SU-DHL-6 (cell line): ENCODE measurements around the gene SLC2A1.

Experiments
- H2AFZ ChIP-seq: fragments of 200-600 bp; sonication (generic); 2 replicates; pipeline ENCODE4 v1.6.1; 2014; ENCODE audit warnings: low read depth, mild to moderate bottlenecking, moderate library complexity, mixed read lengths, antibody characterized with exemption, low read length; ENCODE audit not compliant: severe bottlenecking
- H3F3A ChIP-seq: fragments of 200-600 bp; shearing (Covaris generic); 2 replicates; pipeline ENCODE4 v1.6.0; 2016; ENCODE audit warnings: antibody characterized with exemption, mild to moderate bottlenecking; ENCODE audit not compliant: insufficient read depth
- H3K27ac ChIP-seq: fragments of 200-600 bp; sonication (generic); 2 replicates; pipeline ENCODE4 v1.5.1; 2016; ENCODE audit warnings: low read depth, mild to moderate bottlenecking, low read length, moderate library complexity, mixed read lengths
- H3K27me3 ChIP-seq: fragments of 200-600 bp; sonication (generic), shearing (Covaris generic); 2 replicates; pipeline ENCODE4 v1.6.0; 2014; ENCODE audit warnings: mild to moderate bottlenecking, low read length
- H3K36me3 ChIP-seq: fragments of 200-600 bp; sonication (generic); 2 replicates; pipeline ENCODE4 v1.6.1; 2014; ENCODE audit warnings: mild to moderate bottlenecking, low read length, mixed read lengths
- H3K4me2 ChIP-seq: fragments of 300-600, 200-600 bp; shearing (Covaris generic), sonication (generic); 2 replicates; pipeline ENCODE4 v1.6.0; 2014; ENCODE audit warnings: low read length, low read depth, mild to moderate bottlenecking; ENCODE audit not compliant: poor library complexity, severe bottlenecking
- H3K4me3 ChIP-seq: fragments of 200-600 bp; sonication (generic); 2 replicates; pipeline ENCODE4 v1.5.1; 2014; ENCODE audit warnings: antibody characterized with exemption, low read length, mild to moderate bottlenecking, mixed read lengths; ENCODE audit not compliant: insufficient read depth, poor library complexity, severe bottlenecking
- H3K79me2 ChIP-seq: fragments of 200-600 bp; sonication (generic); 2 replicates; pipeline ENCODE4 v1.6.1; 2014; ENCODE audit warnings: mild to moderate bottlenecking, low read length, moderate library complexity; ENCODE audit not compliant: insufficient read depth
- H3K9ac ChIP-seq: fragments of 200-600 bp; sonication (generic); 2 replicates; pipeline ENCODE4 v1.7.0; 2014; ENCODE audit warnings: mild to moderate bottlenecking, low read length
- H3K9me2 ChIP-seq: fragments of 200-600 bp; sonication (generic); replicated peaks from 2 replicates; pipeline ENCODE4 v1.6.1; 2014; ENCODE audit warnings: low read length; ENCODE audit not compliant: insufficient read depth
- H3K9me3 ChIP-seq: fragments of 200-600 bp; sonication (generic); 2 replicates; pipeline ENCODE4 v1.6.1; 2014; ENCODE audit warnings: low read length, mixed read lengths; ENCODE audit not compliant: insufficient read depth
- H4K20me1 ChIP-seq: fragments of 200-600 bp; sonication (generic); 2 replicates; pipeline ENCODE4 v1.6.1; 2014; ENCODE audit warnings: low read depth, mild to moderate bottlenecking, antibody characterized with exemption, low read length, moderate library complexity, mixed read lengths
- EZH2phosphoT487 ChIP-seq: fragments of 200-600 bp; sonication (generic), shearing (Covaris generic); conservative IDR thresholded peaks from 2 replicates; pipeline ENCODE4 v1.6.1; 2018; ENCODE audit warnings: mild to moderate bottlenecking, antibody characterized with exemption, low read length, moderate library complexity, mixed read lengths
- TF ChIP-seq, protein P1 (sequence below): fragments of 200-600 bp; sonication (generic); IDR thresholded peaks from one replicate; pipeline ENCODE4 v1.5.1; 2017; ENCODE audit warnings: antibody characterized with exemption, mild to moderate bottlenecking, low read length, moderate library complexity; ENCODE audit not compliant: insufficient read depth, poor library complexity, severe bottlenecking

SLC2A1 gene

GRCh38 chr1:42936309-42937078 is 22.2 kb downstream of the SLC2A1 start:
- no peak overlapping the region for H2AFZ ChIP-seq
- H3K36me3 ChIP-seq = no peaks in the 10 kb centered on the region
- no peaks in the 10 kb centered on the region for H3K9me2 ChIP-seq
- H4K20me1 ChIP-seq = no peaks in the 10 kb centered on the region
- H3K27me3 ChIP-seq = no peaks in the 10 kb centered on the region
- peak overlapping the region; percentile 98 for H3K27ac ChIP-seq
- H3K9ac ChIP-seq = peak overlapping the region; percentile 46
- no peaks in the 10 kb centered on the region for H3K9me3 ChIP-seq
- TF ChIP-seq, protein P1, sequence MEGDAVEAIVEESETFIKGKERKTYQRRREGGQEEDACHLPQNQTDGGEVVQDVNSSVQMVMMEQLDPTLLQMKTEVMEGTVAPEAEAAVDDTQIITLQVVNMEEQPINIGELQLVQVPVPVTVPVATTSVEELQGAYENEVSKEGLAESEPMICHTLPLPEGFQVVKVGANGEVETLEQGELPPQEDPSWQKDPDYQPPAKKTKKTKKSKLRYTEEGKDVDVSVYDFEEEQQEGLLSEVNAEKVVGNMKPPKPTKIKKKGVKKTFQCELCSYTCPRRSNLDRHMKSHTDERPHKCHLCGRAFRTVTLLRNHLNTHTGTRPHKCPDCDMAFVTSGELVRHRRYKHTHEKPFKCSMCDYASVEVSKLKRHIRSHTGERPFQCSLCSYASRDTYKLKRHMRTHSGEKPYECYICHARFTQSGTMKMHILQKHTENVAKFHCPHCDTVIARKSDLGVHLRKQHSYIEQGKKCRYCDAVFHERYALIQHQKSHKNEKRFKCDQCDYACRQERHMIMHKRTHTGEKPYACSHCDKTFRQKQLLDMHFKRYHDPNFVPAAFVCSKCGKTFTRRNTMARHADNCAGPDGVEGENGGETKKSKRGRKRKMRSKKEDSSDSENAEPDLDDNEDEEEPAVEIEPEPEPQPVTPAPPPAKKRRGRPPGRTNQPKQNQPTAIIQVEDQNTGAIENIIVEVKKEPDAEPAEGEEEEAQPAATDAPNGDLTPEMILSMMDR = no peak
- TF ChIP-seq EZH2phosphoT487 = no peak
- no peak overlapping the region for H3K4me3 ChIP-seq
- H3K4me2 ChIP-seq = peak overlapping the region; percentile 51
- peaks cover 29% of the 10 kb centered on the region for H3K79me2 ChIP-seq
- H3F3A ChIP-seq = peaks cover 51% of the 10 kb centered on the region

GRCh38 chr1:42935971-42936308 is 22.7 kb downstream of the SLC2A1 start:
- Histone ChIP-seq H4K20me1 (no peaks in the 10 kb centered on the region), H3K79me2 (peaks cover 29% of the 10 kb centered on the region), H2AFZ (no peak overlapping the region), H3K4me2 (peak overlapping the region; percentile 51), H3K9me3 (no peaks in the 10 kb centered on the region), H3K27ac (peak overlapping the region; percentile 98), H3K9me2 (no peaks in the 10 kb centered on the region), H3K9ac (peak overlapping the region; percentile 46), H3K27me3 (no peaks in the 10 kb centered on the region), H3K4me3 (no peak overlapping the region), H3F3A (peaks cover 55% of the 10 kb centered on the region), H3K36me3 (no peaks in the 10 kb centered on the region)
- TF ChIP-seq, protein P1 = no peak
- TF ChIP-seq EZH2phosphoT487 = no peak

DNA sequence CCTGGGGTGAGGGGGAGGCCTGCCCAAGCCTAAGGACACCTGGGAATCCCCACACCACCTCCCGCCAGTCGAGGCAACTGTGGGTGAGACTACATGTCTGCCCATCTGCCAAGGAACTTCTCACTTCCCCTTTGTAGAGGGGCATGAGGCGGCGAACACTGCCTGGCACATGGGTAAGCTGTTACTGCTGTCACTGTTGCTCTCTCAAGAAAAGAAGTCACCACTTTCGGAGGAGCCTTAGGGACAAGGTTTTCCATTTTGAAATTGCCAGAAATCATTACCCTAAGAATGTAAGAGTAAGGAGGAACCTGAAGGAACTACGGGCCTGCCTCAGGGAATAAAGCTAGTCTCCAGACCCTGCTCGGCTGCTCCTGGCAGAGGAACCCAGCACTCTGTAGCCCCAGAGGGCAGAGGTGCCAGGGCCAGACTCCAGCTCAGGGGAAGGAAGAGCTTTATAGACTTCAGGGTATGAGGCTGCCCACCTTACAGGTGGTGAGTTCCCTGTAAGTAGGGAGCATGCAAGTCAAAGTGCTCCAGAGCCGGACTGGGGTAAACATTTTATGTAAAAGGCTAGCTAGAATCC is 23.3 kb downstream of the SLC2A1 start:
- H3K9me2 ChIP-seq = no peaks in the 10 kb centered on the region
- no peak overlapping the region for H3K4me3 ChIP-seq
- H3K27ac ChIP-seq = peak overlapping the region; percentile 98
- peaks cover 55% of the 10 kb centered on the region for H3F3A ChIP-seq
- H3K36me3 ChIP-seq = no peaks in the 10 kb centered on the region
- peak overlapping the region; percentile 46 for H3K9ac ChIP-seq
- peak overlapping the region; percentile 51 for H3K4me2 ChIP-seq
- no peak overlapping the region for H2AFZ ChIP-seq
- peaks cover 32% of the 10 kb centered on the region for H3K79me2 ChIP-seq
- H4K20me1 ChIP-seq = no peaks in the 10 kb centered on the region
- H3K27me3 ChIP-seq = no peaks in the 10 kb centered on the region
- H3K9me3 ChIP-seq = no peaks in the 10 kb centered on the region
- TF ChIP-seq, protein P1 = no peak
- TF ChIP-seq EZH2phosphoT487 = no peak
